Upper lobe of left lung (tissue), 6 donors: ENCODE measurements around the gene ERCC6L2. TPM values are rescaled to one million over a fixed set of nuclear protein-coding genes. Genes with fewer than 3 reads are reported as not detected.

Experiments used
- ATAC-seq, 2 donors: fragments of 200-7000 bp; cut with Tn5 transposase; one replicate each; pipeline ENCODE4 v1.9.1; 2022; ENCODE audit warnings: mild to moderate bottlenecking in 2 of 2, moderate library complexity in 2 of 2; ENCODE audit not compliant: low FRiP score in 2 of 2
- DNase-seq, 2 donors: peaks; one replicate each; pipeline ENCODE4 v3.0.0-alpha.2; 2019 to 2020
- H3K27ac ChIP-seq, 4 donors: fragments of 200-600 bp; sonication (generic); one replicate each; pipeline ENCODE4 v1.5.1; 2016 to 2019
- H3K27me3 ChIP-seq, 4 donors: fragments of 200-600 bp; sonication (generic); one replicate each; pipeline ENCODE4 v1.5.1; 2017 to 2019
- H3K36me3 ChIP-seq, 4 donors: fragments of 200-600 bp; sonication (generic); one replicate each; pipeline ENCODE4 v1.5.1; 2016 to 2019
- H3K4me1 ChIP-seq, 4 donors: fragments of 200-600 bp; sonication (generic); one replicate each; pipeline ENCODE4 v1.5.1; 2018 to 2019
- H3K4me3 ChIP-seq, 4 donors: fragments of 200-600 bp; sonication (generic); one replicate each; pipeline ENCODE4 v1.5.1; 2017 to 2019; ENCODE audit warnings: mild to moderate bottlenecking in 2 of 4, moderate library complexity in 1 of 4
- H3K9me3 ChIP-seq, 4 donors: fragments of 200-600 bp; sonication (generic); one replicate each; pipeline ENCODE4 v1.5.1; 2018 to 2019
- CTCF ChIP-seq, 6 experiments: fragments of 450-650 bp in 4 of 6; fragments of 200-600 bp in 2 of 6; sonication (generic) in 2 of 6; IDR thresholded peaks; one replicate each; pipeline ENCODE4 v1.5.1; 2016 to 2019; ENCODE audit warnings: antibody characterized with exemption in 6 of 6
- EP300 ChIP-seq, 4 donors: sonication (generic); formaldehyde crosslinking; IDR thresholded peaks; one replicate each; pipeline ENCODE4 v1.5.1; 2017; ENCODE audit warnings: antibody characterized with exemption in 4 of 4, control low read depth in 2 of 4
- POLR2A ChIP-seq, 4 donors: fragments of 450-650 bp; IDR thresholded peaks; one replicate each; pipeline ENCODE4 v1.5.1; 2016 to 2017; ENCODE audit warnings: antibody characterized with exemption in 4 of 4, mild to moderate bottlenecking in 2 of 4
- POLR2AphosphoS5 ChIP-seq, 2 donors: sonication (generic); formaldehyde crosslinking; IDR thresholded peaks; one replicate each; pipeline ENCODE4 v1.5.1; 2017; ENCODE audit warnings: antibody characterized with exemption in 2 of 2
- WGBS, 2 donors: methylation state at CpG; one replicate each; pipeline ENCODE4 v1.1.5; 2017 to 2018; 5-methylcytosine and 5-hydroxymethylcytosine counted together
- total RNA-seq, 6 donors: library from RNA; depleted of rRNA in 4 of 6; stranded (reverse); fragments of >200 nt in 4 of 6; gene quantifications; one replicate each; pipeline versions ENCODE4 v1.1.0 to v1.2.1, GENCODE V29; 2016 to 2021
- donor health status: DM: no; HTN: no; CAD: no; lungs with moderate emphysema.
- donor health status: DM: no; HTN: yes; CAD: no; lungs with severe emphysema.

Gene ERCC6L2
- total RNA-seq, 6 donors from 2014 or later: 37.3 to 117 (median 67.8) TPM

GRCh38 chr9:95942016-95942415 lies 66.5 kb downstream of the ERCC6L2 start:
- ATAC-seq (no peak), DNase-seq (no peak)
- no peaks in the 10 kb centered on the region for H3K9me3 ChIP-seq
- WGBS, 2 donors: 95 to 97% methylated on average over 4 of the region's 4 CpGs
- H3K27me3 ChIP-seq: no peaks in the 10 kb centered on the region
- H3K36me3 ChIP-seq: peaks cover 3 to 47% (median 9%) of the 10 kb centered on the region in 4 donors
- no peak overlapping the region for H3K4me3 ChIP-seq
- no peaks in the 10 kb centered on the region for H3K4me1 ChIP-seq
- TF ChIP-seq POLR2A (IDR thresholded peaks at IDR 0.05): no peak
- no peak for TF ChIP-seq EP300 (IDR thresholded peaks at IDR 0.05)
- no peak for TF ChIP-seq CTCF (IDR thresholded peaks at IDR 0.05)
- no peak for TF ChIP-seq POLR2AphosphoS5 (IDR thresholded peaks at IDR 0.05)
- no peak overlapping the region for H3K27ac ChIP-seq

- TF ChIP-seq POLR2A (IDR thresholded peaks at IDR 0.05) (no peak), EP300 (IDR thresholded peaks at IDR 0.05) (no peak), POLR2AphosphoS5 (IDR thresholded peaks at IDR 0.05) (no peak), CTCF (IDR thresholded peaks at IDR 0.05) (no peak)
- no peaks in the 10 kb centered on the region for H3K27me3 ChIP-seq
- H3K36me3 ChIP-seq: peaks cover 0 to 33% (median 9%) of the 10 kb centered on the region in 4 donors
- 88 to 91% methylated on average over 1 of the region's 1 CpG for whole genome bisulfite sequencing, 2 donors
- no peaks in the 10 kb centered on the region for H3K4me1 ChIP-seq
- DNase-seq: no peak
- H3K27ac ChIP-seq: no peak overlapping the region
- H3K9me3 ChIP-seq: peaks cover 0 to 5% (median 0%) of the 10 kb centered on the region in 4 donors
- no peak overlapping the region for H3K4me3 ChIP-seq
- no peak for ATAC-seq
These were observed 71.6 kb downstream of the ERCC6L2 start for GRCh38 chr9:95947118-95947517.

- Histone ChIP-seq H3K4me1 (no peaks in the 10 kb centered on the region), H3K9me3 (peaks cover 0 to 5% (median 2%) of the 10 kb centered on the region in 4 donors), H3K36me3 (peaks cover 0 to 18% (median 7%) of the 10 kb centered on the region in 4 donors), H3K27me3 (no peaks in the 10 kb centered on the region), H3K27ac (no peak overlapping the region), H3K4me3 (no peak overlapping the region)
- WGBS, 2 donors: 87 to 88% methylated on average over 6 of the region's 6 CpGs
- TF ChIP-seq EP300 (IDR thresholded peaks at IDR 0.05) (no peak), POLR2AphosphoS5 (IDR thresholded peaks at IDR 0.05) (no peak), POLR2A (IDR thresholded peaks at IDR 0.05) (no peak), CTCF (IDR thresholded peaks at IDR 0.05) (no peak)
- DNase-seq (no peak), ATAC-seq (no peak)
These were observed 77.0 kb downstream of the ERCC6L2 start for GRCh38 chr9:95952471-95952870.

- H3K27me3 ChIP-seq: no peaks in the 10 kb centered on the region
- WGBS, 2 donors: 92 to 97% methylated on average over 1 of the region's 1 CpG
- no peak overlapping the region for H3K27ac ChIP-seq
- DNase-seq (no peak), ATAC-seq (no peak)
- H3K9me3 ChIP-seq: peaks cover 0 to 5% (median 0%) of the 10 kb centered on the region in 4 donors
- H3K36me3 ChIP-seq: peaks cover 0 to 15% (median 7%) of the 10 kb centered on the region in 4 donors
- H3K4me3 ChIP-seq: no peak overlapping the region
- no peaks in the 10 kb centered on the region for H3K4me1 ChIP-seq
- TF ChIP-seq POLR2A (IDR thresholded peaks at IDR 0.05) (no peak), CTCF (IDR thresholded peaks at IDR 0.05) (no peak), EP300 (IDR thresholded peaks at IDR 0.05) (no peak), POLR2AphosphoS5 (IDR thresholded peaks at IDR 0.05) (no peak)
These were observed 78.5 kb downstream of the ERCC6L2 start for GRCh38 chr9:95953986-95954385.

- no peak for DNase-seq
- WGBS, 2 donors: 89 to 93% methylated on average over 2 of the region's 2 CpGs
- no peak overlapping the region for H3K4me3 ChIP-seq
These were observed 79.4 kb downstream of the ERCC6L2 start for GRCh38 chr9:95954940-95955339.

More at GRCh38 chr9:95954940-95955339, 79.4 kb downstream of the ERCC6L2 start:
- TF ChIP-seq EP300 (IDR thresholded peaks at IDR 0.05): no peak
- TF ChIP-seq POLR2AphosphoS5 (IDR thresholded peaks at IDR 0.05): no peak
- no peak for TF ChIP-seq CTCF (IDR thresholded peaks at IDR 0.05)
- no peak for TF ChIP-seq POLR2A (IDR thresholded peaks at IDR 0.05)
- H3K27me3 ChIP-seq: no peaks in the 10 kb centered on the region
- H3K36me3 ChIP-seq: peaks cover 0 to 15% (median 7%) of the 10 kb centered on the region in 4 donors
- H3K9me3 ChIP-seq: peaks cover 0 to 5% (median 0%) of the 10 kb centered on the region in 4 donors
- no peak overlapping the region for H3K27ac ChIP-seq
- no peaks in the 10 kb centered on the region for H3K4me1 ChIP-seq
- no peak for ATAC-seq
